ENCODE data around the gene PSMB9.

The PSMB9 gene

DNA sequence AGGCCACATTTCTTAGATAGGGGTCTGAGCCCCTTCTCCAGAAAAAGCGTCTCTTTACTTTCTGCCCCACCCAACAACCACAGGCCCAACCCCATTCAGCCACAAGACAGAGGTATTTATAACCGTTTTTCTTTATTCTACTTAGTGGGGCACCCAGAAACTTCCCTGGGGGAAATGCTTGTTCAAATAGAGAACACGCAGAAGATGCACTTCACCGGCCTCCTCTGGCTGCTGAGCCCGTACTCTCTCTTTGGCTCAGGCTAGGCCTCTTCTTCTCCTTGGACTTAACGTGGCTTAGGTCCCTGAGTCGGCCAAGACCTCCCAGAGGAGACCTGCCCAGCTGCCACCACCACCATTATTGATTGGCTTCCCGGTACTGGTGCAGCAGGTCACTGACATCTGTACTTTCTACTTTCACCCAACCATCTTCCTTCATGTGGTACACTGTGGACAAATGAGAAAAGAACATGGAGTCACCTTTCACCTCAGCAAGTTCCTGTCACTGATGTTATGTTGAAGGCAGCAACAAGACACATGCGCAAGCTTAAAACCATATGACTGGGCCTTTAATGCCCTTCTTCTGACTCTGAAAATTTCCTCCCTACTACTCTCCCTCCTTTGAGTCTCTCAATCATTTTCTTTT is 13.3 kb upstream of the PSMB9 start:
- no peak for DNase-seq

DNA sequence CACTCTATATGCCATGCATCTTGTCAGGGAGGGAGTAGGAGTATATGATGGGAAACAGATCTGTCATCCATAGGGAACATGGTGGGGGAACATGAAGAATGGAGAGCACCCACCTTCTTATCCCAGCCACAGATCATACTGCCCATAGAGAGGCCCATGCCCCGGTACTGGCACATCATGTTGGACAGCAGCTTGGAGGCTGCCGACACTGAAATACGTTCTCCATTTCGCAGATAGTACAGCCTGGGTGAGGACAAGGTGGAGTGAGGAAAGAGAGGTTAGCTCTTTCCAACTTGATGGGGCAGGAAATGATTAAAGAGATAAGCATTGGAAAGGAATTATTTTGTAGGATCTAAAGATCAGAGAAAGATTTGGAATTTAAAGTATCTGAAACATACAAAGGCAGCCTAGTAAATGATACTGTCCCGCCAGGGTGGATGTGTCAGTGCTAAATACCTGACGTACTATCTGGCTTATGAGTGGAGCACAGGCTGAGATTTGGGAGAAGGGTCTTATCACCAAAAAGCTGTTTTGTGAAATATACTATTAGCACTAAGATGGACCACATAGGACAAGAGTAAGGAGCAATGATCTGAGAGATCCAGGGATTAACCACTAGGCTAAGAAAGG is 11.9 kb upstream of the PSMB9 start:
- no peak for DNase-seq

DNA sequence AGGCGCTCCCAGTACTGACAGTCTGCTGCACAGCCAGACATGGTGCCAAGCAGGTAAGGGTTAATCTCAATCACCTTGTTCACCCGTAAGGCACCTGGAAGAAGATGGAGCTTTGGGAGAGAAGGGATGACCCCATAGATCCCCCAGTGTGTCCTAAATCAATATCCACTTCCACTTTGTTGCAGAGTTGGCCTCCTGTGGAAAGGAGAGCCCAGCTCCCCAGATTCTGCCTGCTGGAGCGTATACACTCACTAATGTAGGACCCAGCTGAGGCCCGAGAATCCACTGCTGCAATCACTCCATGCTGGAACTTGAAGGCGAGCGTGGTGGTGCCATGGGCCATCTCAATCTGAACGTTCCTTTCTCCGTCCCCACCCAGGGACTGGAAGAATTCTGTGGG is 11.3 kb upstream of the PSMB9 start:
- DNase-seq, result no peak

DNA sequence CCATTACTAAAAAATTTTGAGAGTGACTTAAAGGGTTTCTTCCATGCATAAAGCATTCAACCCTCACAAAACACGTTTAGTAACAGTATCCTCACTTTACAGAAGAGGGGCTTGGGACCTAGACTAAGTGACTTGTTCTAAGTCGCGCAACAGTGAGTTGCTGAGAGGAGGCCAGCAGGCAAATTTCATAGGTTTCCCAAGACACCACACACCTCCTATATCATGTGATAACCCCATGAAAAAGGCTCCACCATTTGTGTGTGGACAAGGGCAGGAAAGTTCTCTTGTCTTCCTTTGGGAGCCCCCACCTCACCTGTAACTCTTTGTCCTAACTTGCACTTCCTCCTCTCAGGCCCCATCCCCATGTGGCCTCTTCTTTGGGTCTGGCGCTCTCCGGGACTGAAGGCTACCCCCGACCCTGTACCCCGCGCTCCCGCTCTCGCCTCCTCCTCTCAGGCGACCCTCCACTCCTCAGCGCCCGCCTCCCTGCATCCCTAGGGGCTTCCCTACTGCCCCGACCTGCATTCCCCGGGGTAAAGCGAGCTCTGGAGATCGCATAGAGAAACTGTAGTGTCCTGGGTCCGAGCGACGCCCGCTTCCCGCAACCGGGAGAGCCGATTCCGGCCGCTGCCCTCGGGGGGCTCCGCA is 10.5 kb upstream of the PSMB9 start:
- DNase-seq, result no peak

DNA sequence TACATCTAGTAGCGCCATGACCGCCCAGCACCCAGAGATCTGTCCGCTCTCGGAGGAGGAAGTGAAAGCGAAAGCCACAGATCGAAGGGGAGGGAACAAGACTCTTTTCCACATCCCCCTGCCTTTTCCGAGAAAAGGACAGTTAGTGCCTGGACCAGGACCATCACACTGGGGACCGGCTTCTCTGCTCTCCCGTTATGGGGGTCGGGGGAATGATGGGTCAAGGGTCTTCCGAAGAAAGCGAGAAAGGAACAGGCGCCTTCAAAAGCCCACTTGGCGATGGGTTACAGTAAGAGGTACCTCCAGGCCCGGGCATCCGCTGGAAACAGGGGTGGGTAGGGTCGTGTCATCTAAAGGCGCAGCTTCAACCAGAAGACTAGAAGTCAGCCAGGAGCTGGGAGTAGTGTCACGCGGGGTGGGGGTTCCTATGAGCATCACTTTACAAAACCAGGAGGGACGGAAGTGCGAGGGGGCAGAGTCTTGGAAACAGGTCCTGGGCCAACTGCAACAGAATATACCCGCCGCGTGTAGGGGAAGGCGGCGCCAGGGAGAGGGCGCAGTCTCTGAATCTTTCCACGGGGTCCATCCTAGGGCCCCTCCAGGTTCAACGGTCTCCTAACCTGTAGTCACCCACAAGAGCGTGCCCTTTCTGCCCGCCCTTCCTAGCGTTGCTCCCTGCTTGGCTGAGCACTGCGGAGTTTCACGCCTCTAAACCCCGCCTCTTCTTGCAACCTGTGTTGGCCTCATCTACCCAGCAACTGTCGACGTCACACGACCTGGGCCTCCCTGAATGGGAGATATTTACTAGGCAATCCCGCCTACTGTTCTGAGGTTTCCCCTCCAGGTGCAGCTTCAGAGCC is 9.8 kb upstream of the PSMB9 start, which contains the start of gene PSMB8:
PSMB8 (minus strand) TSS at position 69 of the 860 bp plus-strand sequence; CDS start at position 18, 51 bp downstream.
- peak; percentile 92 to 98 for DNase-seq

DNA sequence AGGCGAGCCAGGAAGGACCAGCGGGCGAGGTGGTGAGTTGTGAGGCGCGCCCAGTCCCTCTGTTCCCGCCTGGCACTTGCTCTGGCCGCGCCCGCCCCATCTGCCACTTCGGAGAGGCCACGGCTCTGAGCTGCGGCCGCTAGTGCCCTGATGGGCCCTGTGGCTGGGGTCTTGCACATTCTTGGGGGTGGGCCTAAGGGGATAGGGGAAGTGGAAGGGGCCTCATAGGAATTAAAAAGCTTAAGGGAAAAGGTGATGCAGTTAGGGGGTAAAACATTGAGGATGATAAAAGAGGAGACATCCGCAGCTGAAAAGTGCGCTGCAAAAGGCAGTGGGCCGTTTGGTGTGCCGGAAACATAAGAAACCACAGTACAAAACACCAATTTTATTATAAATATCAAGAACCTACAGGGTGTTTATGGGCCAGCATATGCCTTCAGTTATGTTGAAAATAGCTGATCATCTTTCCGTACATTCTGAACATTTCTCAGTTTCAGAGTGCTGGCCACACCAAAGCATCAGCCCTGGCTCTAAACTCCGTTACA is 9.1 kb upstream of the PSMB9 start:
- DNase-seq, result no peak

DNA sequence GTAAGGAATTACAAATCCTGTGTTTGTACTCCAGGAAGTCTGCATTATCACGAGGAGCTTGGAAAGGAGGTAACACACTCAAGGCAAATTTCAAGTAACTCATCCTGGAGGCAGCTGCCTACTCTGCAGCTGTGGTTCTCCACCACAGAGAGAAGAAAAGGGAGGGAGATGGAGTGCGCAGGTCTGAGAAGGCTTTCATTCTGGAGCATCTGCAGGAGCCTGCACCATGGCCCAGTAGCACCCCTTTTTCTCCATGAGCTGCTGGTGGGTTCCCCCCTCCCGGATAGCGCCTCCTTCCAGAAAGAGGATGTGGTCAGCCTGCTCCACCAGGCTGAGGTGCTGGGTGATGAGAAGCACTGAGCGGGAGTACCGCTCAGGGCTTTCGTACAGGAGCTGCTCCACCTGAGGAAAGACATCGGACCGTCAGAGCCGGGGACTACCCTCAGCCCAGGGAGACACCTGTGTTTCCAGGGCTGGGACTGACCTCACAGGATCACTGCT is 8.6 kb upstream of the PSMB9 start:
- DNase-seq, result no peak

DNA sequence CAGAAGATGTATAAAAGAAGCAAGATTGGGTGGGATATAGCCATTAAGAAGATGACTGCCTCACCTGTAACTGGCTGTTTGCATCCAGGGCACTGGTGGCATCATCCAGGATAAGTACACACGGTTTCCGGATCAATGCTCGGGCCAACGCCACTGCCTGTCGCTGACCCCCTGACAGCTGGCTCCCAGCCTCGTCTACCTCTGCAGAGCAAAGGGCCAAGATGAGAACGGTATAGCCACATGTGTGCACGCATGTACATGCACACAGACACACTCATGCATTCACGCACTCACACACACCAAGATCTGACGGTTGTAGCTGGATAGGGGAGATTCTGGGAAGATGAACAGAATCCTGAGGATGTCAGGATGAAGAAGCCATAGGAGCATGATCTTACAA is 7.0 kb upstream of the PSMB9 start:
- DNase-seq, result no peak

DNA sequence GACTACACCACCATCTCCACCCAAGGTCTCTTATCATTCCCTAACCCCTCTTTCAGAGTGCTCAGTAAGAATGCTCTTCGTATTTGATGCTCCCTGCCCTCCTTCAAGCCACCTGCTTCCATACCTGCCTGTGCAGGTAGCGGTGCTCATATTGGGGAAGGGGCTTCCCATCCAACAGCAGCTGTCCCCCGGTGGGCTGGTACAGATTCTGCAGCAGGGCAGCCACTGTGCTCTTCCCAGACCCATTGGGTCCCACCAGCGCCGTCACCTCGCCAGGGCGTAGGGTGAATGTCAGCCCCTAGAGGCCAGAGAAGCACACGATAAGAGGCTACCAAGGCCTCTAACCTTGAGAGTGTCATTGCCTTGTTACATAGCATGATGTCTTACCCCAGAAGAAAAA is 6.2 kb upstream of the PSMB9 start:
- DNase-seq, result no peak

DNA sequence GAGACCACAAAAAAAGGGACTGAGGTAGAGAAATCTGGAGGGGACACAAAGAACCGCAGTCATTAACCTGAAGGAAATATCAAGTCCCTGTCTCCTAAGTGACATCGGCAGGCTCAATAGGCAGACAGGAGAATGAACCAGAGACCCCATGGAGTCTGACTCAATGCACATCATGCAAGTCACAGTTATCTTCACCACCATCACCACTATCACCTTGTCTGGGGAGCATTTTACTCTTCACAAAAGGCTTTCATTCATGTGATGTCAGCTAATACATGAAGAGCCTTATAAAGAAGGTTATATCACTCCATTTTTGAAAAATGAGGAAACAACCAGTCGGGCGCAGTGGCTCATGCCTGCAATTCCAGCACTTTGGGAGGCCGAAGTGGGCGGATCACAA is 4.9 kb upstream of the PSMB9 start:
- no peak for DNase-seq

DNA sequence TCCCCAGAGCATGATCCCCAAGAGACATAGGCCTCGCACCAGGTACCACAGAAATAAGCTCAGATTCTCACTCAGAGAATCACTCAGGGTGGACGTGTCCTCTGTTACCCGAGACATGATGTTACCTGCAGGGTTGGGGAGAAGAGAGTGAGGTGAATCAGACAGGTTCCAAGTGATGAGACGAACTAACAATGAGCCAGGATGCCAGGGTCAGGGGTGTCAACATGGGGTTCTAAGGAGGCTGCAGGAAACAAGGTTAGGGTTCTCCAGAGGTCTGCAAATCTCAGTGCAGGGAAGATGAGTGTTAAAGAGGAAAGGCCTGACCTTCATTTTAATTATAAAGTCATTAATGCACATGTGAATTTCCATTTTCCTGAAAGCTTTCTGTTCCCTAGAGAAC is 3.0 kb upstream of the PSMB9 start:
- DNase-seq, result no peak

DNA sequence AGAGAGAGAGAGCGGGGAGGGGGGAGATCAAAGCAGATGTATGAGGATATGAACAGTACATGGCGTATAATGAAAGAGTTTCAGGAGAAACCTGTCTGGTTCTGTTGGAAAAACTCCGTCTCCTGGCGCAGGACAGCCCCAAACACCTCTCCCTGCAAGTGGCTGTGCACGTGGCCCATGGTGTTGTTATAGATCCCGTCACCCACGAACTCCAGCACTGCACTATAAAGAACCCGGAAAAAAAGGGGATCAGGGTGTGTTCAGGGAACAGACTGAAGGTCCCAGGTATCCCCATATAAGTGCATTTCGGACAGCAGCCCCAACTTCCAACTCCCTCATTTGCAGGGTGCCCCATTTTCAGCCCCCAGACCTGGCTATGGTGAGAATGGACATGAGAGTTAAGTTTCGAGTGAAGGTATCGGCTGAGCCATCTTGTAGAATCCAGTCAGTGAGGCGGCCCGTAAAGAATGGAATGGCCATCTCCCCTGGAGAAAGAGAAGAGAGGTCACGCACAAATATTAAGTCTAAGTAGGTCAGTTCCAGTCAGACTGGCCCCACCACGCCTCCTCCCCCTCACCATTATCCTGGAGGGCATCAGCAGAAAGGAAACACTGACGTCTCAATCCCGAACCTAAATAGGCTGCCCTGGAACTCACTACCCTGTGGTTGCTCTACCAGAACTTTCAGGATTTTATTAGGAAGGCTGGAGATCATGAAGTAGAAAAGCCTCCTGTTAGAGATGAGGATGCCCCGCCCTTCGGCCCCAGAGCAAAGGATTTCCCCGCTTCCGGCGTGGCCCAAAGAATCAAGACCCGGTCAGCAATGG is 1.8 kb upstream of the PSMB9 start:
- DNase-seq, result no peak

DNA sequence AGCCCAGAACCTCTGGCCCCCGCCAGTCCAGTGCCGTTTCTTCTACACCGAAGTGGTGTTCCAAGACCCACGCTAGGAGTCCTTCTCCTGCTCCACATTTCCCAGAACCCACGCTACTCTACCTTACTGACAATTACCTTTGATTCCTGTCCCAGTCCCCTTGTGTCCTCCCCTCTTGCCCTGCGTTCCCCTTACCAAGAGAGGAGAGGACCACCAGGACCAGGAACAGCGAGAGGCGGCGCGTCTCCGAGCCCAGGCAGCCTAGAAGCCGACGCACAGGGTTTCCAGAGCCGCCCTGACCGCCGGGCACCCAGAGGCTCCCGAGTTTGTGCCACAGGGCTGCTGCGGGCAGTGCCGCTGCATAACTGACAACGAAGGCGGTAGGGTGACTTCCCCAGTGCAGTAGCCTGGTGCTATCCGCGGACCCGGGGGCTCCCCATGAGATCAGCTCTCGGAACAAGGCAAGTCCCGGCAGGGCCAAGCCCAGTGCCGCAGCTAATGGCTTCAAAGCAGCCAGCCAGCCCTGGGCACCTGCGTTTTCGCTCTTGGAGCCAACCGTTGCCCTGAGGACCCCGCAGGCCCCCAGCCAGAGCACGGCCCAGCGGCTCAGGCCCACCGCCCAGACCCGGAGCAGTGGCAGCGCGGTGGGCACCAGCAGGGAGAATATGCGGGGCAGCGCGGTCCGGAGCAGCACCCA is 1.0 kb upstream of the PSMB9 start:
- DNase-seq, result no peak

DNA sequence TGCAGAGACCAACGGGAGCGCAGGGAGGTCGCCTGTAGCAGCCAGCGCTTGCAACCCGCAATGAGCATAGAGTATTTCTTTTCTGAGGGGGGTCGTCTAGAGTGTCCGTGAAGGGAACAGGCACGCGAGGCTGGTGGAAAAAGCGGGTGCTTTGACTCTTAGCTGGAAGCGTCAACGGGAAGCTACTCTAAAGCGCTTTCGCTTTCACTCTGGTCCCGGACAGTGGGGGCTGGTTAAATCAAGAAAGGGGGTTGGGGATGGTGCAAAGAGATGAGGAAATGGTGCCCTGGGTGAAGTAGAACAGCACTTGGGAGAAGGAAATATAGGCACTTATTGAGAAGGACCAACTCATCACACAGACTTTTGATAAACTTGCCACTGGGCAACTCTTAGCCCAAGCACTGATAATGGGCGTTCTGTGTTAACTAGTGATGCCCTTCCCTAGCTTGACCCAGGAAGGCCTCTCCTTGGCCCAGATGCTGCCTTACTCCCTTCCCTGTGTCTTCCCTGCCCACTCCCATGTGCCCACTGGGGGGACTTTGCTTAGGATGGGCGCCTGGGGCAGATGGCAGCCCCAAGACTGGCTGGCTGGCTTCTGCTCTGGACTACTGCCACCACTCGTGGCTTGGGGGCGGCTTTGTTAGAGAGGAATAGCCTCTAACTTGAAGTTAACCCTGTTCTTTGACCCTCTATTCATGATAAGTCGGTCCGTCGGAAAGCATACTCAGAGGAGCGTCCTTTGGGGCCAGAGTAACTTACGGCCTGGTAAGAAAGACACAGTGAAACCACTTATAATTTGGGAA is 585 bp downstream of the PSMB9 start:
- DNase-seq, result no peak

DNA sequence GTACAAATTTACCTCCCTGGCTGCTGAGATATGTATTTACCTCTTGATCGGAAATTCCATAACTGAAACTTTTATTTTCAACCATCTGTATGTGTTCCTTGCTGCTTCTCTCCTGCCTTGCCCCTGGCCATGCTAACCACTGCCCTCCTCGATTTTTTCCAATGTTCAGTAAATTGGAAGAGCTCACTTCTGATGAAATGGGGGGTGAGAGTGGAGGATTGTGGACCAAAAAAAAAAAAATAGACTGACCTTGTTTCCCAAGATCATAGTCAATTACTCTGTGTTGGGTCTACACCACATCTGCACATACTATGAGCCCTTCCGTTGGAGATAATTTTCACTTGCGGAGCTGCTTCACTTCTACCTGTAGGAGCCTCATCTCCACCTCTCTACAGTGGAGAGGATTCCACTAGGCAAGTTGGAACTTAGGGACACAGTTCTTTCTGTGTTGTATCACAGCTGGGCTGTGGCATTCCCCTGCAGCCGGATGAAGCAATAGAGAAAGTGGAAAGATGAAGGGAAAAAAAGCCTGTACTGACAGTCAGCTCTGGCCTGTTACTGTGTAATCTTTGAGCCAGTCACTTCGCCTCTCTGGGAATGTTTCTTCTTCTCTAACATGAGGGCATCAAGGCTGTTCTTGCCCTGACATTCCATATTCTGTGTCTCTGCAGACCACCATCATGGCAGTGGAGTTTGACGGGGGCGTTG is 1.6 kb downstream of the PSMB9 start:
- no peak for DNase-seq

DNA sequence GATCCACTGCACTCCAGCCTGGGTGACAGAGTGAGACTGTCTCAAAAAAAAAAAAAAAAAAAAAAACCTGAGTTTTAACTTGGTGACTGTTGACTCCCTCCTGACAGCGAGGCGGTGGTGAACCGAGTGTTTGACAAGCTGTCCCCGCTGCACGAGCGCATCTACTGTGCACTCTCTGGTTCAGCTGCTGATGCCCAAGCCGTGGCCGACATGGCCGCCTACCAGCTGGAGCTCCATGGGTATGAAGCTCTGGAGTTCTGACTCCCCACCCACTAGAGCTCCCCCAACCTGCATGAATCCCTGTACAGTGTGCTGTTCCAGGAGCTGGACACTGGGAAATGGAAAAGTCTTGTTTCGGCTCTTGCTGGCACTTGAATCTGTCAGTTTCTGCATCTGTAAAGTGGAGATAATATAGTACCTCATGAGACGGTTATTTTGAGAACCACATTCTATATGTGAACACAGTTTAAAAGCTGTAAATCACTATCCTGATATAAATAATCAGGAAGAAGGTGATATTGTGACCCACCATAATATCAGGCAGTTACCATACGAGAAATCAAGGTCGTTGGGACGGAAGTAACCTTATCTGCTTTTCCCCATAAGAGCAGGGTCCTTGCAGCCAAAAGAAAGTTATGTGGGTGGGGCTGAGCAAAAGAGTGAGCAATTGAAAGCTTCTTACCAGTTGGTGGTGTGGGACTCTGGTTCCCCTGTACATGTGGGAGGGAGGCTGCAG is 3.3 kb downstream of the PSMB9 start:
- no peak for DNase-seq

DNA sequence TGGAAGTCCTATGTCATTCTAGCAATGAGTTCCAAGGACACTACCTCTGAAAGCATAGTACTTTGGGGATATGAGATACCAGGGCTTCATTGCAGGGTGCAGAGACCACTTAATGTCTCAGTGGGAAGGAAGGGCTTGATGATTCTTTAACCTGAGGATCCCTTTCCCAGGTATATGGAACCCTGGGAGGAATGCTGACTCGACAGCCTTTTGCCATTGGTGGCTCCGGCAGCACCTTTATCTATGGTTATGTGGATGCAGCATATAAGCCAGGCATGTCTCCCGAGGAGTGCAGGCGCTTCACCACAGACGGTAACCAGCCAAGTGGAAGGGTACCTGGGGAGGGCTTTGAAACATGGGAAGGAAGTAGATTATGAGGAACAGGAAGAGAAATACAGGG is 4.2 kb downstream of the PSMB9 start:
- no peak for DNase-seq

DNA sequence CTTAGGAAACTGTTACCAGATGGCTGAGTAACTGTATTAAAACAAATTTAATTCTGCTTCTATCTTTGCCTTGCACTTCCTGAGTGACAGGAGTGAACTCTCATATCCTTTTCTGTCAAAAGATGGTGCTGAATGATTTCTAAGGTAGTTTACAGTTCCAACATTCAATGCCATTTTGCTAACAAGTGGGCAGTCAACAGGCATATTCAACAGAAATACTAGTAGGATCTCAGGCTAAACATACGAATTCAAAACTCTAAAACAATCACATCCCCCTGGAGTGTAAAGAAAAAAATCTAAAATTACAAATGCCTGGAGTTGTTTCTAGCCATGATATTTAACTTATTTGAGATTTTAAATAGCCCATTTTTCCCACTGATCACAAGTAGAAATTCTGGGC is 6.7 kb downstream of the PSMB9 start:
- no peak for DNase-seq

DNA sequence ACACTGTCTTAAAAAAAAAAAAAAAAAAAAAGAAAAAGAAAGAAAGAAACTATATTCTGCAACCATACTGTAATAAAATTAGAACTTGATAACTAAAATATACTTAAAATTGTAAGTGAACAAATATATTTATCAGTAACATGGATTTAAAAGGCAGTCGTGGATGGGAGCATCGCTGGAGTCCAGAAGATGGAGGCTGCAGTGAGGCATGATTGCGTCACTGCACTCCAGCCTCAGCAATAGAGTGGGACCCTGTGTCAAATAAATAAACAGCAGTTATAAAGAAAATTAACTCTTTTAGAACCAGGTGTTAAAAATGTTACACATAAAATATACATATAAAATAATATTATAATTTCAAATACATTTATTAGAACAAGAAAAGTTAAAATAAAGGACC is 8.7 kb downstream of the PSMB9 start:
- no peak for DNase-seq

All from stimulated activated CD4-positive, alpha-beta T cell treated with anti-CD3 and anti-CD28 coated beads, Interleukin-2, amount 100 ng/mL, for 48 hours (primary cell).